HEK293 (cell line): ENCODE results near the gene MAB21L3.

Experiments
- CTCF ChIA-PET: fragments of 350-600 bp; formaldehyde crosslinking; extraction: SDS; loops from one replicate; lab custom pipeline; 2021; ENCODE audit warnings: antibody characterized with exemption; lab: Yijun Ruan, JAX
- POLR2A ChIA-PET: fragments of 300-600 bp; formaldehyde crosslinking; extraction: SDS; loops from one replicate; lab custom pipeline; 2020; ENCODE audit warnings: antibody characterized with exemption, inconsistent platforms; lab: Yijun Ruan, JAX
- H3K27ac ChIP-seq: fragments of 200-500 bp; sonication (Bioruptor generic); 2 replicates; pipeline ENCODE4 v1.5.1; 2014; ENCODE audit warnings: low read depth, low read length, control low read depth, inconsistent platforms; ENCODE audit errors: extremely low read depth
- H3K36me3 ChIP-seq, 2 experiments: fragments of 200-500 bp in 1 of 2; sonication (Bioruptor generic) in 1 of 2; 1 replicate in 1 of 2; 2 replicates in 1 of 2; pipeline ENCODE4 v1.5.1; 2014 to 2017; ENCODE audit warnings: inconsistent platforms in 2 of 2, low read length in 2 of 2; ENCODE audit not compliant: control insufficient read depth in 2 of 2, insufficient read depth in 1 of 2
- H3K4me1 ChIP-seq: fragments of 200-500 bp; sonication (Bioruptor generic); 2 replicates; pipeline ENCODE4 v1.5.1; 2014; ENCODE audit warnings: mild to moderate bottlenecking, low read length, inconsistent platforms; ENCODE audit not compliant: control insufficient read depth, insufficient read depth
- H3K4me3 ChIP-seq: 2 replicates; pipeline ENCODE4 v1.5.1; 2011; ENCODE audit warnings: low read depth, mild to moderate bottlenecking, control low read depth, low read length, moderate library complexity
- H3K9me3 ChIP-seq: fragments of 200-500 bp; sonication (Bioruptor generic); 2 replicates; pipeline ENCODE4 v1.5.1; 2014; ENCODE audit warnings: low read depth, low read length, inconsistent platforms; ENCODE audit not compliant: control insufficient read depth, insufficient read depth
- ATF2 ChIP-seq: fragments of 450-650 bp; formaldehyde crosslinking; IDR thresholded peaks from 2 replicates; pipeline ENCODE4 v1.5.1; 2016; ENCODE audit warnings: missing biosample characterization, missing genetic modification characterization, low read depth
- CTCF ChIP-seq: fragments of 450-650 bp; formaldehyde crosslinking; IDR thresholded peaks from 2 replicates; pipeline ENCODE4 v1.5.1; 2016; ENCODE audit warnings: missing biosample characterization, missing genetic modification characterization
- SCRT1 ChIP-seq: fragments of 450-650 bp; formaldehyde crosslinking; IDR thresholded peaks from 2 replicates; pipeline ENCODE4 v1.5.1; 2016; ENCODE audit warnings: missing biosample characterization, missing genetic modification characterization, borderline replicate concordance
- SP2 ChIP-seq: fragments of 450-650 bp; formaldehyde crosslinking; IDR thresholded peaks from 2 replicates; pipeline ENCODE4 v1.5.1; 2016; ENCODE audit warnings: missing biosample characterization, missing genetic modification characterization
- ZBTB21 ChIP-seq: fragments of 450-650 bp; formaldehyde crosslinking; IDR thresholded peaks from 2 replicates; pipeline ENCODE4 v1.5.1; 2017; ENCODE audit warnings: missing biosample characterization, missing genetic modification characterization
- ZBTB26 ChIP-seq: fragments of 450-650 bp; formaldehyde crosslinking; optimal IDR thresholded peaks from 2 replicates; pipeline ENCODE3; 2016; ENCODE audit warnings: missing biosample characterization, mild to moderate bottlenecking, missing genetic modification characterization
- ZNF121 ChIP-seq: fragments of 450-650 bp; formaldehyde crosslinking; IDR thresholded peaks from 2 replicates; pipeline ENCODE4 v1.5.1; 2016; ENCODE audit warnings: missing biosample characterization, missing genetic modification characterization
- ZNF157 ChIP-seq: fragments of 450-650 bp; formaldehyde crosslinking; IDR thresholded peaks from 2 replicates; pipeline ENCODE4 v1.5.1; 2016; ENCODE audit warnings: missing biosample characterization, missing genetic modification characterization
- ZNF175 ChIP-seq: fragments of 450-650 bp; formaldehyde crosslinking; IDR thresholded peaks from 2 replicates; pipeline ENCODE4 v1.5.1; 2016; ENCODE audit warnings: missing biosample characterization, missing genetic modification characterization
- ZNF341 ChIP-seq: fragments of 450-650 bp; formaldehyde crosslinking; IDR thresholded peaks from 2 replicates; pipeline ENCODE4; 2016; ENCODE audit warnings: low read depth, missing biosample characterization, missing genetic modification characterization
- ZNF571 ChIP-seq: fragments of 450-650 bp; formaldehyde crosslinking; IDR thresholded peaks from 2 replicates; pipeline ENCODE4 v1.5.0; 2017; ENCODE audit warnings: missing biosample characterization, missing genetic modification characterization
- ZNF626 ChIP-seq: fragments of 450-650 bp; sonication (Bioruptor Pico); formaldehyde crosslinking; IDR thresholded peaks from 2 replicates; pipeline ENCODE4 v1.5.1; 2018; ENCODE audit warnings: missing biosample characterization, missing genetic modification characterization, inconsistent platforms
- ZSCAN16 ChIP-seq: fragments of 450-650 bp; formaldehyde crosslinking; IDR thresholded peaks from 2 replicates; pipeline ENCODE4 v1.5.1; 2016; ENCODE audit warnings: missing biosample characterization, missing genetic modification characterization
- TF ChIP-seq, protein P1 (sequence below): fragments of 450-650 bp; formaldehyde crosslinking; IDR thresholded peaks from 2 replicates; pipeline ENCODE4 v1.5.0; 2017; ENCODE audit warnings: missing biosample characterization, missing genetic modification characterization, borderline replicate concordance

Gene MAB21L3

DNA sequence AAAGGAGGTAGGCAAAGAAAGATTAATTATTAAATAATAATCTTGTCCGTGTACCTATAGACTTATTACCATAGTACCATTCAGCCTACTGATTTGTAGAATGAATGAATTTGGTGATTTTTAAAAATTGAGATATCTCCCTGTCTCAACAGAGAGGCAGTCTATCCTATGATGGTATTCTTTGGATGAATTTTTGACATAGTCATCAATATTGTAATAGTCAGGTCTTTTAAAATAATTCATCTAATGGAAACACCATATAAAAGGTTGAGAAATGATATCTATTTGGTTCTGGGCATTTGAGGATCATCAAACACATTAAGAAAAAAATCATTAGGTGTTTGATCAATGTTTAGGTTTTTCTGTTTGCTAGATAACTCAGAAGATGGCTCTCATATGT lies 35.6 kb upstream of the MAB21L3 start (continued):
- no peak for TF ChIP-seq ZSCAN16 (tag by site-specific recombination)
- TF ChIP-seq SP2 = no peak
- TF ChIP-seq ZNF175 (tag by site-specific recombination) = no peak
- no peak for TF ChIP-seq CTCF (tag by site-specific recombination)
- TF ChIP-seq, protein P1, sequence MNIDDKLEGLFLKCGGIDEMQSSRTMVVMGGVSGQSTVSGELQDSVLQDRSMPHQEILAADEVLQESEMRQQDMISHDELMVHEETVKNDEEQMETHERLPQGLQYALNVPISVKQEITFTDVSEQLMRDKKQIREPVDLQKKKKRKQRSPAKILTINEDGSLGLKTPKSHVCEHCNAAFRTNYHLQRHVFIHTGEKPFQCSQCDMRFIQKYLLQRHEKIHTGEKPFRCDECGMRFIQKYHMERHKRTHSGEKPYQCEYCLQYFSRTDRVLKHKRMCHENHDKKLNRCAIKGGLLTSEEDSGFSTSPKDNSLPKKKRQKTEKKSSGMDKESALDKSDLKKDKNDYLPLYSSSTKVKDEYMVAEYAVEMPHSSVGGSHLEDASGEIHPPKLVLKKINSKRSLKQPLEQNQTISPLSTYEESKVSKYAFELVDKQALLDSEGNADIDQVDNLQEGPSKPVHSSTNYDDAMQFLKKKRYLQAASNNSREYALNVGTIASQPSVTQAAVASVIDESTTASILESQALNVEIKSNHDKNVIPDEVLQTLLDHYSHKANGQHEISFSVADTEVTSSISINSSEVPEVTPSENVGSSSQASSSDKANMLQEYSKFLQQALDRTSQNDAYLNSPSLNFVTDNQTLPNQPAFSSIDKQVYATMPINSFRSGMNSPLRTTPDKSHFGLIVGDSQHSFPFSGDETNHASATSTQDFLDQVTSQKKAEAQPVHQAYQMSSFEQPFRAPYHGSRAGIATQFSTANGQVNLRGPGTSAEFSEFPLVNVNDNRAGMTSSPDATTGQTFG = no peak
- no peak for TF ChIP-seq ZNF341 (tag by site-specific recombination)
- no peak for TF ChIP-seq ZNF157 (tag by site-specific recombination)
- TF ChIP-seq SCRT1 (tag by site-specific recombination) = no peak
- TF ChIP-seq, all 188 proteins: peak for 0

- POLR2A ChIA-PET = no interaction called here
- H3K27ac ChIP-seq = no peak overlapping the region
- TF ChIP-seq ZNF121 (tag by site-specific recombination) (no peak), ZNF571 (tag by site-specific recombination) (no peak)
- TF ChIP-seq, all 188 proteins: peak for 0
- no peaks in the 10 kb centered on the region for H3K9me3 ChIP-seq
- H3K4me1 ChIP-seq = no peaks in the 10 kb centered on the region
- H3K4me3 ChIP-seq = no peak overlapping the region
- CTCF ChIA-PET = no interaction called here
- H3K36me3 ChIP-seq = peaks cover 0 to 6% of the 10 kb centered on the region in 2 experiments; a peak in 1 of 3 replicates
Measured at GRCh38 chr1:116075990-116076389, 35.2 kb upstream of the MAB21L3 start.

DNA sequence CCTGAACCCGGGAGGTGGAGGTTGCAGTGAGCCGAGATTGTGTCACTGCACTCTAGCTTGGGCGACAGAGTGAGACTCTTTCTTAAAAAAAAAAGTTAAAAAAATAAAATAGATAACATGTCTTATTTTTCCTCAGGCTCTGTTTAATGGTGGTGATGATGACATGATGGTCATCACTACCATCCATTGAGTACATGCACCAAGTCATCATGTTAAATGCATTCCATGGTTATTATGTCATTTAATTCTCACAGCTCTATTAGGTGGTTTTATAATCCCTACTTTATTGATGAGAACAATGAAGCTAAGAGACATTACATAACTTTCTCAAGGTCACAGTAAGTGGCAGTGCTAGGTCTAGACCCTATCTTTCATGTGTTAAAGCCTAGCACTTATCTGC lies 34.4 kb upstream of the MAB21L3 start:
- TF ChIP-seq ZNF121 (tag by site-specific recombination) (no peak), ZBTB26 (tag by site-specific recombination) (no peak), ZBTB21 (tag by site-specific recombination) (no peak), ATF2 (tag by site-specific recombination) (peak; percentile 22; the same call in 1 of the 2 replicates), ZNF626 (tag by site-specific recombination) (no peak)
- CTCF ChIA-PET = interaction anchor here (0.6 kb wide), 1 partner anchor 74 kb away, joined by 5 read pairs; no protein-coding TSS in a partner anchor
- POLR2A ChIA-PET = no interaction called here

More for the DNA sequence above, 34.4 kb upstream of the MAB21L3 start:
- H3K9me3 ChIP-seq = no peaks in the 10 kb centered on the region
- H3K36me3 ChIP-seq = peaks cover 0 to 6% of the 10 kb centered on the region in 2 experiments; a peak in 1 of 3 replicates
- H3K4me3 ChIP-seq = no peak overlapping the region
- no peaks in the 10 kb centered on the region for H3K4me1 ChIP-seq
- H3K27ac ChIP-seq = no peak overlapping the region
